MM.1S (cell line): ENCODE results near the gene SOX10.

Experiments
- DNase-seq: peaks from one replicate; pipeline ENCODE4 v3.0.0-alpha.2; 2015
- H2AFZ ChIP-seq: fragments of 300-600 bp; sonication (generic); 2 replicates; pipeline ENCODE4 v1.6.0; 2016; ENCODE audit warnings: antibody characterized with exemption, low read length
- H3F3A ChIP-seq: fragments of 300-600 bp; sonication (generic); 2 replicates; pipeline ENCODE4 v1.6.1; 2016; ENCODE audit warnings: mild to moderate bottlenecking, antibody characterized with exemption, low read length, moderate library complexity, mixed read lengths; ENCODE audit not compliant: insufficient read depth
- H3K27ac ChIP-seq: fragments of 300-600 bp; sonication (generic); 2 replicates; pipeline ENCODE4 v1.5.1; 2016; ENCODE audit warnings: mild to moderate bottlenecking, low read length
- H3K27me3 ChIP-seq: fragments of 300-600 bp; sonication (generic); replicated peaks from 2 replicates; pipeline ENCODE4 v1.6.0; 2016; ENCODE audit warnings: low read length; ENCODE audit not compliant: insufficient read depth
- H3K36me3 ChIP-seq: fragments of 300-600 bp; sonication (generic); replicated peaks from 2 replicates; pipeline ENCODE4 v1.6.1; 2016; ENCODE audit warnings: mild to moderate bottlenecking, low read length, mixed read lengths; ENCODE audit not compliant: insufficient read depth
- H3K4me1 ChIP-seq: fragments of 300-600 bp; sonication (generic); 2 replicates; pipeline ENCODE4 v1.6.1; 2016; ENCODE audit warnings: low read length, mixed read lengths
- H3K4me2 ChIP-seq: fragments of 300-600 bp; sonication (generic); 2 replicates; pipeline ENCODE4 v1.6.0; 2016; ENCODE audit warnings: low read depth, low read length
- H3K4me3 ChIP-seq: fragments of 300-600 bp; sonication (generic); 2 replicates; pipeline ENCODE4 v1.5.1; 2016; ENCODE audit warnings: low read length, mixed read lengths
- H3K79me2 ChIP-seq: fragments of 300-600 bp; sonication (generic); 2 replicates; pipeline ENCODE4 v1.6.1; 2016; ENCODE audit warnings: mixed run types, low read length, mixed read lengths
- H3K9ac ChIP-seq: fragments of 300-600 bp; sonication (generic); 2 replicates; pipeline ENCODE4 v1.6.1; 2016; ENCODE audit warnings: low read length, mixed read lengths
- H3K9me2 ChIP-seq: fragments of 300-600 bp; sonication (generic); replicated peaks from 2 replicates; pipeline ENCODE4 v1.6.1; 2016; ENCODE audit warnings: mild to moderate bottlenecking, low read length, mixed read lengths; ENCODE audit not compliant: insufficient read depth
- H3K9me3 ChIP-seq: fragments of 300-600 bp; sonication (generic); replicated peaks from 2 replicates; pipeline ENCODE4 v1.6.1; 2016; ENCODE audit warnings: mild to moderate bottlenecking, low read length, mixed read lengths; ENCODE audit not compliant: insufficient read depth
- H4K20me1 ChIP-seq: fragments of 300-600 bp; sonication (generic); 2 replicates; pipeline ENCODE4 v1.6.1; 2016; ENCODE audit warnings: mild to moderate bottlenecking, low read length, moderate library complexity, mixed read lengths; ENCODE audit not compliant: insufficient read depth
- EZH2 ChIP-seq: fragments of 300-600 bp; sonication (generic); optimal IDR thresholded peaks from 2 replicates; pipeline ENCODE3; 2017; ENCODE audit warnings: low read depth, mild to moderate bottlenecking, antibody characterized with exemption, low read length, mixed read lengths
- EZH2phosphoT487 ChIP-seq: fragments of 300-600 bp; sonication (generic); IDR thresholded peaks from 2 replicates; pipeline ENCODE4 v1.6.1; 2018; ENCODE audit warnings: antibody characterized with exemption, low read length
- TF ChIP-seq, protein P1 (sequence below): fragments of 300-600 bp; sonication (generic); IDR thresholded peaks from 2 replicates; pipeline ENCODE4 v1.5.1; 2016; ENCODE audit warnings: antibody characterized with exemption, low read length, mixed read lengths

Gene SOX10

DNA sequence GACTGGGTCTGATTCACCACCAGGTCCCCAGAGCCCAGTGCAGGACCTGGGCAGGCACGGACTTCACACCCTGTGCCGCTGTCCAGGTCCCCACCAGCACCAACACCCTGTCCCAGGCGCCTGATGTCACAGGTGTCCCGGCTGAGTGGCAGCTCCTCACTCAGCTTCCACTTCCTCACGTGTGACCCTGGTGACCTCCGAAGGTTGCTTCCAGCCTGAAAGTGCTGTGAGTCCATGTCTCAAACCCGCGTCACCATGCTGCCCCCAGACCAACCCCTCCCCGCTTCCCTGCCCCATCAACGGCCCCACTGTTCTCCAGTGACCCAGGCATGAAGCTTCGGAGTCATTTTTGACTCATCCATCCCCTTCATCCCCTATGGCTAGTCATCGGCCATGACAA, 47.1 kb upstream of the SOX10 start:
- Histone ChIP-seq H4K20me1 (no peaks in the 10 kb centered on the region), H3K27me3 (no peaks in the 10 kb centered on the region), H3K9me2 (no peaks in the 10 kb centered on the region), H3F3A (no peaks in the 10 kb centered on the region), H3K27ac (no peak overlapping the region), H3K9me3 (no peaks in the 10 kb centered on the region), H3K4me2 (no peak overlapping the region), H3K4me1 (no peaks in the 10 kb centered on the region), H3K9ac (no peak overlapping the region), H3K79me2 (no peaks in the 10 kb centered on the region), H3K36me3 (no peaks in the 10 kb centered on the region), H3K4me3 (no peak overlapping the region), H2AFZ (no peak overlapping the region)
- no peak for DNase-seq
- TF ChIP-seq, protein P1, sequence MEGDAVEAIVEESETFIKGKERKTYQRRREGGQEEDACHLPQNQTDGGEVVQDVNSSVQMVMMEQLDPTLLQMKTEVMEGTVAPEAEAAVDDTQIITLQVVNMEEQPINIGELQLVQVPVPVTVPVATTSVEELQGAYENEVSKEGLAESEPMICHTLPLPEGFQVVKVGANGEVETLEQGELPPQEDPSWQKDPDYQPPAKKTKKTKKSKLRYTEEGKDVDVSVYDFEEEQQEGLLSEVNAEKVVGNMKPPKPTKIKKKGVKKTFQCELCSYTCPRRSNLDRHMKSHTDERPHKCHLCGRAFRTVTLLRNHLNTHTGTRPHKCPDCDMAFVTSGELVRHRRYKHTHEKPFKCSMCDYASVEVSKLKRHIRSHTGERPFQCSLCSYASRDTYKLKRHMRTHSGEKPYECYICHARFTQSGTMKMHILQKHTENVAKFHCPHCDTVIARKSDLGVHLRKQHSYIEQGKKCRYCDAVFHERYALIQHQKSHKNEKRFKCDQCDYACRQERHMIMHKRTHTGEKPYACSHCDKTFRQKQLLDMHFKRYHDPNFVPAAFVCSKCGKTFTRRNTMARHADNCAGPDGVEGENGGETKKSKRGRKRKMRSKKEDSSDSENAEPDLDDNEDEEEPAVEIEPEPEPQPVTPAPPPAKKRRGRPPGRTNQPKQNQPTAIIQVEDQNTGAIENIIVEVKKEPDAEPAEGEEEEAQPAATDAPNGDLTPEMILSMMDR, result no peak
- no peak for TF ChIP-seq EZH2
- no peak for TF ChIP-seq EZH2phosphoT487

GRCh38 chr22:38030311-38031133, 46.2 kb upstream of the SOX10 start:
- H3K27me3 ChIP-seq, result no peaks in the 10 kb centered on the region
- no peaks in the 10 kb centered on the region for H3K4me1 ChIP-seq
- no peaks in the 10 kb centered on the region for H3K79me2 ChIP-seq
- no peak overlapping the region for H3K9ac ChIP-seq
- no peak overlapping the region for H3K4me3 ChIP-seq
- TF ChIP-seq EZH2, result no peak
- TF ChIP-seq, protein P1, result no peak
- no peak for TF ChIP-seq EZH2phosphoT487
- no peaks in the 10 kb centered on the region for H3F3A ChIP-seq
- H2AFZ ChIP-seq, result no peak overlapping the region
- no peak overlapping the region for H3K27ac ChIP-seq
- H3K36me3 ChIP-seq, result no peaks in the 10 kb centered on the region
- no peaks in the 10 kb centered on the region for H3K9me3 ChIP-seq
- no peaks in the 10 kb centered on the region for H3K9me2 ChIP-seq
- DNase-seq, result no peak
- H4K20me1 ChIP-seq, result no peaks in the 10 kb centered on the region
- H3K4me2 ChIP-seq, result no peak overlapping the region

GRCh38 chr22:38029901-38030300, 45.5 kb upstream of the SOX10 start:
- Histone ChIP-seq H3K36me3 (no peaks in the 10 kb centered on the region), H4K20me1 (no peaks in the 10 kb centered on the region), H3K9me3 (no peaks in the 10 kb centered on the region), H3F3A (no peaks in the 10 kb centered on the region), H3K79me2 (no peaks in the 10 kb centered on the region), H2AFZ (no peak overlapping the region), H3K9me2 (no peaks in the 10 kb centered on the region), H3K27me3 (no peaks in the 10 kb centered on the region), H3K27ac (no peak overlapping the region), H3K4me2 (no peak overlapping the region), H3K4me3 (no peak overlapping the region), H3K4me1 (no peaks in the 10 kb centered on the region), H3K9ac (no peak overlapping the region)
- TF ChIP-seq, protein P1, result no peak
- TF ChIP-seq EZH2phosphoT487 (no peak), EZH2 (no peak)
- DNase-seq, result no peak
